Lung (tissue), 12 donors: ENCODE data around the gene MTSS2. TPM values are rescaled to one million over a fixed set of nuclear protein-coding genes. Genes with fewer than 3 reads are reported as not detected.
A peak's percentile ranks its signal among the peaks of the same experiment; 100 is the strongest.

Experiments used
- ATAC-seq: fragments of 200-7000 bp; cut with Tn5 transposase; one replicate; pipeline ENCODE4 v1.9.1; 2020; ENCODE audit warnings: moderate number of reproducible peaks; ENCODE audit not compliant: insufficient read depth, low FRiP score
- DNase-seq, 3 donors: peaks; one replicate each; pipeline ENCODE4 v3.0.0-alpha.2; 2013 to 2017
- H3K27ac ChIP-seq, 2 donors: one replicate each; pipeline ENCODE4 v1.5.1; 2013; ENCODE audit warnings: mild to moderate bottlenecking in 2 of 2, moderate library complexity in 2 of 2, control low read depth in 1 of 2, inconsistent platforms in 1 of 2, low read depth in 1 of 2, low read length in 1 of 2
- H3K27me3 ChIP-seq, 3 donors: one replicate each; pipeline ENCODE4 v1.5.1; 2013; ENCODE audit warnings: low read length in 2 of 3; ENCODE audit not compliant: control insufficient read depth in 3 of 3, insufficient read depth in 3 of 3
- H3K36me3 ChIP-seq, 4 donors: one replicate each; pipeline ENCODE4 v1.5.1; 2013; ENCODE audit warnings: low read length in 4 of 4, mild to moderate bottlenecking in 1 of 4, moderate library complexity in 1 of 4; ENCODE audit not compliant: control insufficient read depth in 4 of 4, insufficient read depth in 4 of 4
- H3K4me1 ChIP-seq, 5 donors: one replicate each; pipeline ENCODE4 v1.5.1; 2013; ENCODE audit warnings: low read length in 5 of 5, mild to moderate bottlenecking in 2 of 5, moderate library complexity in 1 of 5; ENCODE audit not compliant: control insufficient read depth in 5 of 5, insufficient read depth in 5 of 5
- H3K4me3 ChIP-seq: one replicate; pipeline ENCODE4 v1.5.1; 2013; ENCODE audit warnings: mild to moderate bottlenecking, control low read depth, moderate library complexity
- H3K9ac ChIP-seq, 2 donors: one replicate each; pipeline ENCODE4 v1.5.1; 2013; ENCODE audit warnings: low read length in 2 of 2, control low read depth in 1 of 2; ENCODE audit not compliant: insufficient read depth in 1 of 2
- H3K9me3 ChIP-seq, 4 donors: one replicate each; pipeline ENCODE4 v1.5.1; 2013; ENCODE audit warnings: low read length in 3 of 4, mild to moderate bottlenecking in 1 of 4, moderate library complexity in 1 of 4; ENCODE audit not compliant: control insufficient read depth in 4 of 4, insufficient read depth in 3 of 4
- CTCF ChIP-seq: IDR thresholded peaks from 2 replicates; pipeline ENCODE4 v1.5.1; 2012; ENCODE audit warnings: mild to moderate bottlenecking; ENCODE audit errors: control extremely low read depth, extremely low read depth
- WGBS, 2 donors: extraction: QIAGEN DNeasy Blood & Tissue Kit; methylation state at CpG; one replicate each; pipeline ENCODE4 v1.1.7; 2013; 5-methylcytosine and 5-hydroxymethylcytosine counted together
- polyA plus RNA-seq, 2 donors: library from polyadenylated mRNA; stranded (reverse); fragments of 200-250 nt; gene quantifications; one replicate each; pipeline ENCODE4 v1.2.1, GENCODE V29; 2013
- total RNA-seq, 2 donors: library from RNA; depleted of rRNA in 1 of 2; stranded (reverse); fragments of >200 nt in 1 of 2; gene quantifications; one replicate each; pipeline ENCODE4 v1.2.1, GENCODE V29; 2014 to 2021
- donor health status: control.
- donor health status: control.
- donor health status: Bipolar disorder and iron deficiency.
- donor health status: healthy.
- donor health status: DM: yes; HTN: yes; CAD: no.

Gene MTSS2
- total and polyA plus RNA-seq, 4 donors: 40.6 to 91.3 (median 73.3) TPM

DNA sequence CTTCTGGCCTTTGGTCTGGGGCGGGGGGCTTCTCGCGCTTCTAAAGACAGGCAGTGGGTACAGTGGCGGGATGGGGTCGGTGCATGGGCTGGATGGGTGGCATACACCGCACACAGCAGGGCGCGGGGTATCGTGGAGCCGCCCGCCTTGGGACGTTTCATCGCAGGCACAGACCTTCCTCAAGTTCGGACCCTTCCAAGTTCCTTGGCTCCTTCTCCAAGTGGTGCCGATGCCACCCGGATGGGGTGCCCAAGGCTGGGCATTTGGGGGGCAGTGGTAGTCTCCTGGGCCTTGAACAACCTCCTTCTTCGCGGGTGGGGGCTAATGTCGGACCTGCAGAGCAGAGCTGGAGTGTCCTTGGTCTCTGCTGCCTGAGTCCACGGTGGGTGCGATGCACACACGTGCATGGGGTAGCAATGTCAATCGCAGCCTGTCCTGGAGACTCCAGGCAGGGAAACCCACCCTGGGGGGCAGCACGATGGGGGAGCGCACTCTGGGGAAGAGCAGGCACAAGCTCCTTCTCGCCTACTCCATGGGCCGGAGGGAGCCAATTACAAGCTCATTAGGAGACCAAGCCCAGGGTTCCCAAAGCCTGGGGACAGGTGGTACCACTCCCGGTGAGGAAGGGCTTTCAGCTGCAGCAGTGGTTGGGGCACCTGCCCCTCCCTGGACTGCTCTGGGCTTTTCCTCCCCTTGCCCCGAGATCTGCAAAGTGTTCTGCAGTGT lies 686 bp upstream of the MTSS2 start:
- 47 to 64% methylated on average over 25 to 29 of the region's 29 CpGs for WGBS, 2 donors
- Histone ChIP-seq H3K27me3 (no peaks in the 10 kb centered on the region), H3K9ac (peak overlapping the region in 1 of 2 donors; percentile 55), H3K4me3 (no peak overlapping the region), H3K36me3 (peaks cover 0 to 10% (median 4%) of the 10 kb centered on the region in 4 donors), H3K27ac (peak overlapping the region; percentile 74 to 91), H3K9me3 (no peaks in the 10 kb centered on the region), H3K4me1 (peaks cover 25 to 79% (median 49%) of the 10 kb centered on the region in 5 donors)
- DNase-seq (no peak), ATAC-seq (no peak)
- TF ChIP-seq CTCF: no peak

GRCh38 chr16:70685061-70685937 lies 554 bp downstream of the MTSS2 start:
- peak in 1 of 3 donors; percentile 39 for DNase-seq
- no peak for TF ChIP-seq CTCF
- peak; percentile 1 for ATAC-seq
- WGBS, 2 donors: 2 to 5% methylated on average over 57 to 90 of the region's 90 CpGs
- peak overlapping the region; percentile 69 to 82 for H3K27ac ChIP-seq
- peaks cover 17 to 80% (median 60%) of the 10 kb centered on the region in 5 donors for H3K4me1 ChIP-seq
- H3K36me3 ChIP-seq: peaks cover 0 to 13% (median 7%) of the 10 kb centered on the region in 4 donors
- H3K4me3 ChIP-seq: peak overlapping the region; percentile 71
- no peaks in the 10 kb centered on the region for H3K27me3 ChIP-seq
- H3K9ac ChIP-seq: peak overlapping the region; percentile 37 to 40
- H3K9me3 ChIP-seq: no peaks in the 10 kb centered on the region

DNA sequence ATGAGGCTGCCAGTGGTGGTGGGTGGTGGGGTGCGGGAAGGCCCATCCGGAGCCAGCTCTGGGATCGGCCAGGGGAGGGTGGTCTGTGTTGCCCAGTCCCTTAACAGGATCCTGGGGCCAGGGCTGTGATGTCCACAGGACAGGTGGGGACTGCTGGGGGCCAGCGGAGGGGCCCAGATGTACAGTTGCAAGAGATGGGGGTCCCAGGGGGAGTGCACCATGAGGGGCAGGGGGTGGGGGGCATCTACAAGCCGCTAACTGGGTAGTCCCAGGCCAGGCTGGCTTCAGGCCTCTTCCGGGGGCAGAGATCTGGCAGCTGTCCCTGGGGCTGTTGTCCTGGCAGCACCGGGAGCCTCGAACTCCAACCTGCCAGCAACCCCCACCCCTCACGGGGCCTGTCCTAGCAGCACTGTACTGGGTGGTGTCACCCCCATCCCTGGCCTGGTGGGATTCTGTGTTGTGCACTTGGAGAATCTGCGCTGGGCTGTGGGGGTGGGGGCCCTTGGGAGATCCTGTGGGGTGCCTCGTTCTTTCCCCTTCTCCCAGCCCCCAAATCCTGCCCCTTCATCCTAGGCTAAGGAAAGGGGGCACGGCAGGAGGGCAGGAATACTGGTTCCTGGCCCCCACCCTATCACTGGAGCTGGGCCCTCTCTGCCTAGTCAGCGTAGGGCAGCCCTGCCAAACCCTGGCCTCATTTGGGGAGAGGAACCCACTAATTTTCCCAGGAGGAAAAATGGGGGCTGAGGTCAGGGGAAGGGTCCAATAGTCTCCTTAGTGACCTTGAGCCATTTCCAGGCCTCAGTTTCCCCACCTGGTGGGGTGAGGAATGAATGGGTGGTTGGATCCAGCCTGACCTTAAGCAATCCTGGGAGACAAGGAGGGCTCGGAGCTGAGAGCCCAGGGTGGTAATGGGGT lies 1.4 kb downstream of the MTSS2 start:
- DNase-seq: no peak
- H3K9ac ChIP-seq: peak overlapping the region; percentile 37 to 76
- WGBS, 2 donors: 45 to 74% methylated on average over 14 of the region's 14 CpGs

More for the DNA sequence above, 1.4 kb downstream of the MTSS2 start:
- Histone ChIP-seq H3K4me1 (peaks cover 17 to 73% (median 54%) of the 10 kb centered on the region in 5 donors), H3K27ac (peak overlapping the region in 1 of 2 donors; percentile 12), H3K27me3 (no peaks in the 10 kb centered on the region), H3K4me3 (peak overlapping the region; percentile 71), H3K36me3 (peaks cover 0 to 16% (median 9%) of the 10 kb centered on the region in 4 donors), H3K9me3 (no peaks in the 10 kb centered on the region)
- TF ChIP-seq CTCF: no peak
- no peak for ATAC-seq
